ENCODE data around the gene KRT79.
"Not testable (repeated sequence)": the region's sequence is repeated elsewhere in the genome, so short reads cannot be mapped to it uniquely, and the experiment has no call there.

KRT79 gene

DNA sequence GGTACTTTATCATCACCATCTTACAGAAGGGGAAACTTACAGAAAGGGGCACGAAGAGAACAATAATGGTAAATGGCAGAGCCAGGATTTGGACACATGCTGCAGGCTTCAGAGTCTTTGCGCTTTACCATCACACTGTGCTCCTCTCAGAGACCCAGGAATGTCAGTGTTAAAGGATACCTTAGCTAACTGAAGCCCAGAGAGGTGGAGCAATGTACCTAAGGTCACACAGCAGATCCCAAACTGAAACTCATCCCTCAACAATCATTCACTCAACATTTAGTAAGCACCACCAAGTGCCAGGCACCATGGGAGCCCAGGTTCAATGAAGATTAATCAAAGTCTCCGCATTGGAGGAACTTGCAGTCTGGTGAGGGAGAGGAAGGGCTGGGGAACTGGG lies 22.7 kb upstream of the KRT79 start:
- H3K27ac ChIP-seq (ENCODE audit: low read depth, low read length), result no peak overlapping the region
- no peak overlapping the region for H3K4me3 ChIP-seq (ENCODE audit: low read length)
- no peaks in the 10 kb centered on the region for H3K9me2 ChIP-seq (replicated peaks; ENCODE audit: control insufficient read depth, low read length)
- H3F3A ChIP-seq (ENCODE audit: control insufficient read depth, insufficient read depth), result no peaks in the 10 kb centered on the region
- H4K20me1 ChIP-seq (ENCODE audit: control insufficient read depth, insufficient read depth, low read depth, low read length), result no peaks in the 10 kb centered on the region
- no peaks in the 10 kb centered on the region for H3K36me3 ChIP-seq (ENCODE audit: control insufficient read depth, low read length)
- H3K4me1 ChIP-seq (ENCODE audit: control insufficient read depth, low read length), result no peaks in the 10 kb centered on the region
- H3K4me2 ChIP-seq (ENCODE audit: low read length), result no peak overlapping the region
- H3K9me3 ChIP-seq (ENCODE audit: control insufficient read depth, insufficient read depth, low read length), result no peaks in the 10 kb centered on the region
- H3K27me3 ChIP-seq (ENCODE audit: control insufficient read depth, low read length), result no peaks in the 10 kb centered on the region; the same call in 1 of the 2 replicates
- no peaks in the 10 kb centered on the region for H3K79me2 ChIP-seq (ENCODE audit: control insufficient read depth, low read length)
- TF ChIP-seq, protein P1, sequence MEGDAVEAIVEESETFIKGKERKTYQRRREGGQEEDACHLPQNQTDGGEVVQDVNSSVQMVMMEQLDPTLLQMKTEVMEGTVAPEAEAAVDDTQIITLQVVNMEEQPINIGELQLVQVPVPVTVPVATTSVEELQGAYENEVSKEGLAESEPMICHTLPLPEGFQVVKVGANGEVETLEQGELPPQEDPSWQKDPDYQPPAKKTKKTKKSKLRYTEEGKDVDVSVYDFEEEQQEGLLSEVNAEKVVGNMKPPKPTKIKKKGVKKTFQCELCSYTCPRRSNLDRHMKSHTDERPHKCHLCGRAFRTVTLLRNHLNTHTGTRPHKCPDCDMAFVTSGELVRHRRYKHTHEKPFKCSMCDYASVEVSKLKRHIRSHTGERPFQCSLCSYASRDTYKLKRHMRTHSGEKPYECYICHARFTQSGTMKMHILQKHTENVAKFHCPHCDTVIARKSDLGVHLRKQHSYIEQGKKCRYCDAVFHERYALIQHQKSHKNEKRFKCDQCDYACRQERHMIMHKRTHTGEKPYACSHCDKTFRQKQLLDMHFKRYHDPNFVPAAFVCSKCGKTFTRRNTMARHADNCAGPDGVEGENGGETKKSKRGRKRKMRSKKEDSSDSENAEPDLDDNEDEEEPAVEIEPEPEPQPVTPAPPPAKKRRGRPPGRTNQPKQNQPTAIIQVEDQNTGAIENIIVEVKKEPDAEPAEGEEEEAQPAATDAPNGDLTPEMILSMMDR (IDR thresholded peaks at IDR 0.05; ENCODE audit: low read depth, low read length, poor library complexity, severe bottlenecking), result no peak
- TF ChIP-seq EZH2phosphoT487 (IDR thresholded peaks at IDR 0.05; ENCODE audit: borderline replicate concordance, low read length), result no peak

- not testable (repeated sequence) for H3K9me2 ChIP-seq (replicated peaks; ENCODE audit: control insufficient read depth, low read length); H3K27ac ChIP-seq (ENCODE audit: low read depth, low read length); H4K20me1 ChIP-seq (ENCODE audit: control insufficient read depth, insufficient read depth, low read depth, low read length); H3K36me3 ChIP-seq (ENCODE audit: control insufficient read depth, low read length); H3K4me1 ChIP-seq (ENCODE audit: control insufficient read depth, low read length); H3K4me2 ChIP-seq (ENCODE audit: low read length); H3K27me3 ChIP-seq (ENCODE audit: control insufficient read depth, low read length); H3F3A ChIP-seq (ENCODE audit: control insufficient read depth, insufficient read depth); H3K79me2 ChIP-seq (ENCODE audit: control insufficient read depth, low read length); H3K4me3 ChIP-seq (ENCODE audit: low read length); H3K9me3 ChIP-seq (ENCODE audit: control insufficient read depth, insufficient read depth, low read length)
These were observed 22.0 kb upstream of the KRT79 start for GRCh38 chr12:52856077-52856476.

GRCh38 chr12:52851787-52852186 lies 17.7 kb upstream of the KRT79 start:
- no peak overlapping the region for H3K4me3 ChIP-seq (ENCODE audit: low read length)
- no peaks in the 10 kb centered on the region for H3K9me3 ChIP-seq (ENCODE audit: control insufficient read depth, insufficient read depth, low read length)
- TF ChIP-seq, protein P1 (IDR thresholded peaks at IDR 0.05; ENCODE audit: low read depth, low read length, poor library complexity, severe bottlenecking), result no peak
- TF ChIP-seq EZH2phosphoT487 (IDR thresholded peaks at IDR 0.05; ENCODE audit: borderline replicate concordance, low read length), result no peak
- no peaks in the 10 kb centered on the region for H3K79me2 ChIP-seq (ENCODE audit: control insufficient read depth, low read length)
- H3K27me3 ChIP-seq (ENCODE audit: control insufficient read depth, low read length), result peaks cover 2% of the 10 kb centered on the region; the same call in 1 of the 2 replicates
- H3K4me2 ChIP-seq (ENCODE audit: low read length), result no peak overlapping the region
- no peaks in the 10 kb centered on the region for H3K9me2 ChIP-seq (replicated peaks; ENCODE audit: control insufficient read depth, low read length)
- no peaks in the 10 kb centered on the region for H3K36me3 ChIP-seq (ENCODE audit: control insufficient read depth, low read length)
- no peaks in the 10 kb centered on the region for H3F3A ChIP-seq (ENCODE audit: control insufficient read depth, insufficient read depth)
- H4K20me1 ChIP-seq (ENCODE audit: control insufficient read depth, insufficient read depth, low read depth, low read length), result no peaks in the 10 kb centered on the region
- H3K4me1 ChIP-seq (ENCODE audit: control insufficient read depth, low read length), result peaks cover 17% of the 10 kb centered on the region
- H3K27ac ChIP-seq (ENCODE audit: low read depth, low read length), result no peak overlapping the region

GRCh38 chr12:52850681-52851080 lies 16.6 kb upstream of the KRT79 start:
- H3K27ac ChIP-seq (ENCODE audit: low read depth, low read length), result no peak overlapping the region
- no peaks in the 10 kb centered on the region for H3F3A ChIP-seq (ENCODE audit: control insufficient read depth, insufficient read depth)
- TF ChIP-seq, protein P1 (IDR thresholded peaks at IDR 0.05; ENCODE audit: low read depth, low read length, poor library complexity, severe bottlenecking), result no peak
- TF ChIP-seq EZH2phosphoT487 (IDR thresholded peaks at IDR 0.05; ENCODE audit: borderline replicate concordance, low read length), result no peak
- H4K20me1 ChIP-seq (ENCODE audit: control insufficient read depth, insufficient read depth, low read depth, low read length), result no peaks in the 10 kb centered on the region
- H3K4me2 ChIP-seq (ENCODE audit: low read length), result peak overlapping the region; percentile 46
- H3K9me3 ChIP-seq (ENCODE audit: control insufficient read depth, insufficient read depth, low read length), result no peaks in the 10 kb centered on the region
- peak overlapping the region; percentile 5; the same call in 1 of the 2 replicates for H3K4me3 ChIP-seq (ENCODE audit: low read length)
- 0 out of 2 replicates have a peak, but pooled peaks cover 2% of the 10 kb centered on the region for H3K27me3 ChIP-seq (ENCODE audit: control insufficient read depth, low read length)
- no peaks in the 10 kb centered on the region for H3K36me3 ChIP-seq (ENCODE audit: control insufficient read depth, low read length)
- H3K9me2 ChIP-seq (replicated peaks; ENCODE audit: control insufficient read depth, low read length), result no peaks in the 10 kb centered on the region
- no peaks in the 10 kb centered on the region for H3K79me2 ChIP-seq (ENCODE audit: control insufficient read depth, low read length)
- peaks cover 17% of the 10 kb centered on the region for H3K4me1 ChIP-seq (ENCODE audit: control insufficient read depth, low read length)

Data from DOHH2 (cell line).